GM12872 (cell line): Measurements from ENCODE around the gene DDN.

Experiments
- TF ChIP-seq, protein P1 (sequence below): IDR thresholded peaks from 3 replicates; pipeline ENCODE4 v1.5.1; 2011; ENCODE audit warnings: low read depth, mild to moderate bottlenecking, low read length, moderate library complexity; ENCODE audit not compliant: insufficient read depth

Gene DDN

GRCh38 chr12:49023812-49024211 is 24.6 kb upstream of the DDN start:
- TF ChIP-seq, protein P1, sequence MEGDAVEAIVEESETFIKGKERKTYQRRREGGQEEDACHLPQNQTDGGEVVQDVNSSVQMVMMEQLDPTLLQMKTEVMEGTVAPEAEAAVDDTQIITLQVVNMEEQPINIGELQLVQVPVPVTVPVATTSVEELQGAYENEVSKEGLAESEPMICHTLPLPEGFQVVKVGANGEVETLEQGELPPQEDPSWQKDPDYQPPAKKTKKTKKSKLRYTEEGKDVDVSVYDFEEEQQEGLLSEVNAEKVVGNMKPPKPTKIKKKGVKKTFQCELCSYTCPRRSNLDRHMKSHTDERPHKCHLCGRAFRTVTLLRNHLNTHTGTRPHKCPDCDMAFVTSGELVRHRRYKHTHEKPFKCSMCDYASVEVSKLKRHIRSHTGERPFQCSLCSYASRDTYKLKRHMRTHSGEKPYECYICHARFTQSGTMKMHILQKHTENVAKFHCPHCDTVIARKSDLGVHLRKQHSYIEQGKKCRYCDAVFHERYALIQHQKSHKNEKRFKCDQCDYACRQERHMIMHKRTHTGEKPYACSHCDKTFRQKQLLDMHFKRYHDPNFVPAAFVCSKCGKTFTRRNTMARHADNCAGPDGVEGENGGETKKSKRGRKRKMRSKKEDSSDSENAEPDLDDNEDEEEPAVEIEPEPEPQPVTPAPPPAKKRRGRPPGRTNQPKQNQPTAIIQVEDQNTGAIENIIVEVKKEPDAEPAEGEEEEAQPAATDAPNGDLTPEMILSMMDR: no peak

- TF ChIP-seq, protein P1: no peak
Measured at GRCh38 chr12:49022558-49023178, 23.5 kb upstream of the DDN start.

DNA sequence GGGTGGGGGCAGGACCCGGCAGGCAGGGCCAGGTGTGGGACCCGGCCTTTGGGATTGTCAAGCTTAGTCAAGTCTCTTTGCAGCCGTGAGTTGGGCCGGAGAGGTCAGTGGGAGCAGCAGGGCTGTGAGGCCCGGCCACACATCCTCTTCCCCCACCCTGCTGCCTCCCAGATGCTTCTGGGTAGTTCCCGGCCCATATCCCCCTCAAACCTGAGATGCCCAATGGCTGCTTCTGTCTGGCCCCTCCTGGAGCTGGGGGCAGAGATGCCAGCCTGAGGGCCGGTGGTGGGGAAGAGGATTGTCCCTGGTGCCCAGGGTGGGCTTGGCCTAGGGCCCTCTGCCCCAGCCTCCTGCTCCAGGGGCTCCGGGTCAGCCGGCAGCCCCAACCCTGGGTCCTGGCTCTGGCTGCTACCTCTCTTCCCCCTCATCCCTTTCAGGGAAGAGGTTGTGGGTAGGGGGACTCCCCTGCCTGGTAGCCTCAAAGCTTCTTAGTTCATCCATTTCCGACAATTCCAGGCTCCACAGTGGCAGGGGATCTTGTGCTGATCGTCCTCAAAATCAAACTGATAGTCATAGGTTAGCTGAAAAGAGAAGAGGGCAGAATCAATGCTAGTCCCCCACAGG is 22.2 kb upstream of the DDN start:
- TF ChIP-seq, protein P1: no peak

DNA sequence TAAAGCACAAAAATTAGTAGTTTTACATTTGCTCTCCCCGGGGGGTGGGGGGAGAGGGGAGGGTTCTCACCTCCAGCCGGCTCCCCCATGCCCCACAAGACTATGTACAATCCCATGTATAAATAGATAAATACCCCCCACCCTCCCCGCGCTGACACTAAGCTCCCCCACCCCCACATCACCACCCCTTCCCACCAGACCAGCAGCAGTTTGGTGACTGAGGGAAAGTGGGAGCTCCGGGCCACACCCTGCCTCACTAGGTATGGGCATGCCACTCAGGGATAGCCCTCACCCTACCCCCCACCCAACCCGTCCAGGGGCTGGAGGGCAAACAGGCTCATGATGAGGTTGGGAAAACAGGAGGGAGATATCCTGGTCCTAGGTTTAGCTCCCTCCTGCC is 21.3 kb upstream of the DDN start:
- TF ChIP-seq, protein P1: no peak

- TF ChIP-seq, protein P1: peak; percentile 69
Measured at GRCh38 chr12:49019443-49020324, 20.5 kb upstream of the DDN start.

GRCh38 chr12:49019120-49019430 is 19.9 kb upstream of the DDN start:
- TF ChIP-seq, protein P1: no peak
